HepG2 (cell line): Measurements from ENCODE around the gene CD44. TPM values are rescaled to one million over a fixed set of nuclear protein-coding genes. Genes with fewer than 3 reads are reported as not detected.

ENCODE experiments used
- ATAC-seq: fragments of 200-7000 bp; cut with Tn5 transposase; 3 replicates; pipeline ENCODE4 v1.9.1; 2020; ENCODE audit warnings: mild to moderate bottlenecking, moderate library complexity
- BruUV-seq: library from RNA; stranded (reverse); fragments of 400-500 nt; replicated peaks from 2 replicates; lab custom pipeline; 2021; lab: Mats Ljungman, UMichigan
- CTCF ChIA-PET: fragments of 300-600 bp; formaldehyde crosslinking; extraction: SDS; loops from one replicate; lab custom pipeline; 2021; ENCODE audit warnings: low total read pairs, inconsistent platforms, low intra/inter-chr PET ratio; lab: Yijun Ruan, JAX
- POLR2A ChIA-PET: fragments of 350-600 bp; sonication (Branson Sonifier 250); formaldehyde crosslinking; loops from one replicate; lab custom pipeline; 2020; ENCODE audit warnings: antibody characterized with exemption, inconsistent platforms; lab: Yijun Ruan, JAX
- DNase-seq: peaks from one replicate; pipeline ENCODE4 v3.0.0-alpha.2; 2015; ENCODE audit warnings: low spot score
- FAIRE-seq: peaks from 3 replicates; lab custom pipeline; 2011; peaks lifted over from hg19 to GRCh38; lab: Jason Lieb, UNC
- H2AFZ ChIP-seq: one replicate; pipeline ENCODE4 v1.6.1; 2011; ENCODE audit warnings: low read length, inconsistent platforms
- H3K27ac ChIP-seq: fragments of 300-600 bp; 3 replicates; pipeline ENCODE4 v1.8.0; 2011; ENCODE audit warnings: mixed run types, mild to moderate bottlenecking, mixed read lengths, low read length, inconsistent platforms; ENCODE audit not compliant: insufficient read depth; ENCODE audit errors: extremely low read length
- H3K27me3 ChIP-seq, 2 experiments: fragments of 200-600 bp in 1 of 2; 2 replicates in 1 of 2; 3 replicates in 1 of 2; pipeline versions ENCODE4 v1.6.0 to v1.8.0; 2011; ENCODE audit warnings: low read length in 2 of 2, mild to moderate bottlenecking in 2 of 2, moderate library complexity in 2 of 2, inconsistent platforms in 1 of 2; ENCODE audit not compliant: insufficient read depth in 2 of 2, control insufficient read depth in 1 of 2
- H3K36me3 ChIP-seq, 2 experiments: fragments of 200-600 bp in 1 of 2; replicated peaks in 1 of 2; 2 replicates in 1 of 2; 3 replicates in 1 of 2; pipeline versions ENCODE4 v1.5.1 to v1.8.0; 2011; ENCODE audit warnings: low read length in 2 of 2, inconsistent platforms in 1 of 2; ENCODE audit not compliant: insufficient read depth in 2 of 2, control insufficient read depth in 1 of 2
- H3K4me1 ChIP-seq: 2 replicates; pipeline ENCODE4 v1.5.1; 2012; ENCODE audit warnings: low read length, inconsistent platforms; ENCODE audit not compliant: insufficient read depth
- H3K4me2 ChIP-seq: 2 replicates; pipeline ENCODE4 v1.6.0; 2011; ENCODE audit warnings: low read depth, low read length, inconsistent platforms
- H3K4me3 ChIP-seq, 3 experiments: fragments of 200-600 bp in 1 of 3; sonication (generic), shearing (Covaris generic) in 1 of 3; replicated peaks in 1 of 3; 2 replicates each; pipeline ENCODE4 v1.5.1; 2011 to 2016; ENCODE audit warnings: low read length in 3 of 3, inconsistent platforms in 2 of 3, low read depth in 2 of 3, mild to moderate bottlenecking in 2 of 3, control low read depth in 1 of 3, mixed read lengths in 1 of 3; ENCODE audit not compliant: insufficient read depth in 1 of 3
- H3K79me2 ChIP-seq: one replicate; pipeline ENCODE4 v1.6.1; 2011; ENCODE audit warnings: low read length, inconsistent platforms; ENCODE audit not compliant: insufficient read depth
- H3K9ac ChIP-seq: 2 replicates; pipeline ENCODE4 v1.6.0; 2011; ENCODE audit warnings: mild to moderate bottlenecking, low read depth, low read length, inconsistent platforms; ENCODE audit not compliant: insufficient read depth
- H3K9me3 ChIP-seq: 2 replicates; pipeline ENCODE4 v1.5.1; 2012; ENCODE audit warnings: mild to moderate bottlenecking, low read length
- H4K20me1 ChIP-seq: 2 replicates; pipeline ENCODE4 v1.6.0; 2011; ENCODE audit warnings: inconsistent platforms, mild to moderate bottlenecking, low read length, moderate library complexity; ENCODE audit not compliant: insufficient read depth
- GTF2F1 ChIP-seq: fragments of 150-350 bp; IDR thresholded peaks from 2 replicates; pipeline ENCODE4 v1.6.1; 2014; ENCODE audit warnings: low read length
- HNRNPH1 ChIP-seq: fragments of 200-400 bp; formaldehyde crosslinking; optimal IDR thresholded peaks from 2 replicates; pipeline ENCODE3; 2017; ENCODE audit warnings: mild to moderate bottlenecking, low read depth, low read length
- IRF2 ChIP-seq: IDR thresholded peaks from 2 replicates; pipeline ENCODE4 v1.6.1; 2018; ENCODE audit warnings: missing genetic modification reagents, missing compliant biosample characterization
- KLF9 ChIP-seq: IDR thresholded peaks from 2 replicates; pipeline ENCODE4 v1.6.1; 2016; ENCODE audit warnings: low read depth
- NR3C1 ChIP-seq: sonication (generic); formaldehyde crosslinking; IDR thresholded peaks from 2 replicates; pipeline ENCODE4 v1.4.0; 2020; ENCODE audit warnings: missing genetic modification reagents
- SAFB2 ChIP-seq: sonication (generic); formaldehyde crosslinking; IDR thresholded peaks from 2 replicates; pipeline ENCODE4 v1.5.1; 2020; ENCODE audit warnings: missing genetic modification reagents, low read depth, mild to moderate bottlenecking, borderline replicate concordance
- ZNF503 ChIP-seq: sonication (generic); formaldehyde crosslinking; IDR thresholded peaks from 2 replicates; pipeline ENCODE4 v1.4.0; 2020; ENCODE audit warnings: missing genetic modification reagents
- ZNF552 ChIP-seq: sonication (generic); formaldehyde crosslinking; IDR thresholded peaks from 2 replicates; pipeline ENCODE4 v1.9.0; 2022; ENCODE audit warnings: missing genetic modification reagents, mild to moderate bottlenecking, borderline replicate concordance
- WGBS: methylation state at CpG from one replicate; pipeline ENCODE4 v1.1.6; 2017; ENCODE audit warnings: low lambda C conversion rate; 5-methylcytosine and 5-hydroxymethylcytosine counted together
- in situ Hi-C: cut with HindIII; loops from 2 replicates; pipeline ENCODE4 v1.10.0; 2017; ENCODE audit warnings: low pct_unique_long_range_greater_than_20kb; ENCODE audit not compliant: extremely low pct_ligation_motif_present
- intact Hi-C: fragments of 100-400 bp; cut with micrococcal nuclease; formaldehyde crosslinking; loops from one replicate; pipeline ENCODE4 v1.10.0; 2022; ENCODE audit not compliant: unreplicated experiment
- polyA plus RNA-seq, 8 experiments: library from polyadenylated mRNA; depleted of rRNA in 3 of 8; stranded (reverse) in 7 of 8; unstranded in 1 of 8; fragments of >200 nt; fragmentation: Illumina TruSeq in 4 of 8; extraction: Trizol in 4 of 8; gene quantifications; 2 replicates each; pipeline versions ENCODE4 v1.2.1 to v1.2.3, GENCODE V29; 2011 to 2016; ENCODE audit warnings: low read depth in 4 of 8, missing spikeins in 1 of 8, mixed read lengths in 1 of 8; ENCODE audit not compliant: insufficient read depth in 1 of 8
- total RNA-seq, 5 experiments: library from RNA; depleted of rRNA; stranded (reverse); fragments of >200 nt; fragmentation: Illumina TruSeq; extraction: Trizol; gene quantifications; 2 replicates each; pipeline ENCODE4 v1.2.3, GENCODE V29; 2016; ENCODE audit warnings: low read depth in 1 of 5

Gene CD44
- total and polyA plus RNA-seq, 2 of the 13 experiments (the other 11 are each of a cell fraction or from before 2014, with no cell fraction given), result 0.02 to 0.11 TPM

GRCh38 chr11:35204614-35205013 lies 65.6 kb downstream of the CD44 start (continued):
- TF ChIP-seq SAFB2 (CRISPR knock-in tag) (no peak), ZNF503 (CRISPR knock-in tag) (no peak), KLF9 (CRISPR knock-in tag) (no peak), NR3C1 (CRISPR knock-in tag) (no peak), GTF2F1 (no peak), IRF2 (CRISPR knock-in tag) (no peak), HNRNPH1 (no peak)

- Histone ChIP-seq H4K20me1 (no peaks in the 10 kb centered on the region), H3K4me3 (no peak overlapping the region), H3K9ac (no peak overlapping the region), H3K9me3 (no peaks in the 10 kb centered on the region), H3K27ac (no peak overlapping the region), H3K27me3 (no peaks in the 10 kb centered on the region; a peak in 1 of 5 replicates)
- CTCF ChIA-PET, result no interaction called here
- FAIRE-seq (no peak), DNase-seq (no peak)
- TF ChIP-seq ZNF552 (CRISPR knock-in tag), result no peak
- TF ChIP-seq, all 625 proteins: peak for 0
- POLR2A ChIA-PET, result no interaction called here
- Histone ChIP-seq H3K4me1 (no peaks in the 10 kb centered on the region), H3K79me2 (no peaks in the 10 kb centered on the region), H3K36me3 (no peaks in the 10 kb centered on the region), H3K4me2 (no peak overlapping the region), H2AFZ (no peak overlapping the region)
- intact Hi-C loops, result no loop called here
- BruUV-seq, result no TSS peak
- no peak for ATAC-seq
- 0% methylated on average over 1 of the region's 1 CpG for WGBS
- in situ Hi-C loops, result no loop called here
These were observed 67.6 kb downstream of the CD44 start for GRCh38 chr11:35206616-35207015.
